ENCODE measurements around the gene SYT6.

The SYT6 gene

DNA sequence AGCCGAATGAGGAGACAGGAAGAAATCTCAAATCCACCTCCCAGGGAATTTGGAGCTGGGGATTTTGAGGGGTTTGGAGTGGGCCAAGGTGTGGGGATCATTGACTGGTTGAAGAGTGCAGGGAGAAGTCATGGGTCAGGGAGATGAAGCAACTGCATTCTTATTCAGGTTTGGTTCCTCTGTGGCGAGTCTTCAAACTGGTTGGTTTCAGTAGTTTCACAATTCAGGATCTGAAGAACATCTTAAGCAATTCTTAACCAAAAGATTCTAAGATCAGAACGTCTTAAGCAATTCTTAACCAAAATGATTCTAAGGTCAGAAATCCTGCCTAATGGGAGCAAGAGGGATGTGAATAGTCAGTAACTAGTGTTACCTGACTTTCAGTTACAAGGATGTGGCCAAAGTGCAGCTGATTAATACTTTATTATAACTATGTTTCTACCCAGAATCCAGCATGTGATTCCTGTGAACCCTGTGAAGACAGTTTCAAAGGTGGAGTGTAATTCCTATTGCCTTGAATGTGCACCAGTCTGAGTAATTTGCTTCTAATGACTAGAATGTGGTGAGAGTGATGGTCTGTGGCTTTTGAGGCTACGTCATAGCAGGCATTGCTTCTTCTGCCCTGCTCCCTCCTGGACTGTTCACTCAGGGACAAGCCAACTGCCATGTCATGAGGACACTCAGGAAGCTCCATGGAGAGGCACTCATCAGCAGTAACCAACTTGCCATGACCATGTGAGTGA is 113.2 kb downstream of the SYT6 start:
- Histone ChIP-seq H3K27me3 (ENCODE audit: low read length) (no peaks in the 10 kb centered on the region), H3K9me3 (ENCODE audit: insufficient read depth, low read length) (no peaks in the 10 kb centered on the region), H3K4me2 (ENCODE audit: low read depth, low read length, poor library complexity, severe bottlenecking) (no peak overlapping the region), H3K27ac (ENCODE audit: low read depth, low read length) (no peak overlapping the region), H3K36me3 (ENCODE audit: low read length) (no peaks in the 10 kb centered on the region), H3K9me2 (replicated peaks; ENCODE audit: insufficient read depth, low read length) (no peaks in the 10 kb centered on the region), H3F3A (ENCODE audit: insufficient read depth) (no peaks in the 10 kb centered on the region), H3K79me2 (ENCODE audit: insufficient read depth, low read length) (no peaks in the 10 kb centered on the region), H3K9ac (ENCODE audit: low read length) (no peak overlapping the region), H3K4me3 (ENCODE audit: insufficient read depth, low read length, poor library complexity, severe bottlenecking) (no peak overlapping the region), H4K20me1 (ENCODE audit: low read depth, low read length) (no peaks in the 10 kb centered on the region), H2AFZ (ENCODE audit: low read depth, low read length, severe bottlenecking) (no peak overlapping the region)
- TF ChIP-seq, protein P1, sequence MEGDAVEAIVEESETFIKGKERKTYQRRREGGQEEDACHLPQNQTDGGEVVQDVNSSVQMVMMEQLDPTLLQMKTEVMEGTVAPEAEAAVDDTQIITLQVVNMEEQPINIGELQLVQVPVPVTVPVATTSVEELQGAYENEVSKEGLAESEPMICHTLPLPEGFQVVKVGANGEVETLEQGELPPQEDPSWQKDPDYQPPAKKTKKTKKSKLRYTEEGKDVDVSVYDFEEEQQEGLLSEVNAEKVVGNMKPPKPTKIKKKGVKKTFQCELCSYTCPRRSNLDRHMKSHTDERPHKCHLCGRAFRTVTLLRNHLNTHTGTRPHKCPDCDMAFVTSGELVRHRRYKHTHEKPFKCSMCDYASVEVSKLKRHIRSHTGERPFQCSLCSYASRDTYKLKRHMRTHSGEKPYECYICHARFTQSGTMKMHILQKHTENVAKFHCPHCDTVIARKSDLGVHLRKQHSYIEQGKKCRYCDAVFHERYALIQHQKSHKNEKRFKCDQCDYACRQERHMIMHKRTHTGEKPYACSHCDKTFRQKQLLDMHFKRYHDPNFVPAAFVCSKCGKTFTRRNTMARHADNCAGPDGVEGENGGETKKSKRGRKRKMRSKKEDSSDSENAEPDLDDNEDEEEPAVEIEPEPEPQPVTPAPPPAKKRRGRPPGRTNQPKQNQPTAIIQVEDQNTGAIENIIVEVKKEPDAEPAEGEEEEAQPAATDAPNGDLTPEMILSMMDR (IDR thresholded peaks at IDR 0.05; ENCODE audit: insufficient read depth, low read length, poor library complexity, severe bottlenecking): no peak
- TF ChIP-seq EZH2phosphoT487 (conservative IDR thresholded peaks at IDR 0.05; ENCODE audit: low read length): no peak

Measured in SU-DHL-6 (cell line).